HG03442 (cell line): Measurements from ENCODE around the gene RSF1.

Experiments used
- ATAC-seq: cut with Tn5 transposase; IDR thresholded peaks from one replicate; pipeline ENCODE4 v1.9.1; 2021; ENCODE audit warnings: mild to moderate bottlenecking, moderate library complexity; ENCODE audit not compliant: unreplicated experiment

Gene RSF1

GRCh38 chr11:77750394-77751156 lies 69.9 kb downstream of the RSF1 start:
- no peak for ATAC-seq

- ATAC-seq = no peak
Observed at GRCh38 chr11:77749232-77749631, 71.3 kb downstream of the RSF1 start.

GRCh38 chr11:77748266-77748665 lies 72.3 kb downstream of the RSF1 start:
- ATAC-seq = no peak

- no peak for ATAC-seq
Observed at GRCh38 chr11:77747381-77747969, 73.0 kb downstream of the RSF1 start.

- ATAC-seq = no peak
Observed at GRCh38 chr11:77736473-77736872, 84.0 kb downstream of the RSF1 start.

- ATAC-seq = no peak
Observed at GRCh38 chr11:77734890-77735289, 85.6 kb downstream of the RSF1 start.

- ATAC-seq = no peak
Observed at GRCh38 chr11:77732143-77732542, 88.4 kb downstream of the RSF1 start.

GRCh38 chr11:77730789-77731188 lies 89.7 kb downstream of the RSF1 start:
- ATAC-seq = no peak

- no peak for ATAC-seq
Observed at GRCh38 chr11:77729063-77729462, 91.5 kb downstream of the RSF1 start.

GRCh38 chr11:77728203-77728786 lies 92.2 kb downstream of the RSF1 start:
- no peak for ATAC-seq

- ATAC-seq = no peak
Observed at GRCh38 chr11:77726524-77726923, 94.0 kb downstream of the RSF1 start.

GRCh38 chr11:77725433-77725832 lies 95.1 kb downstream of the RSF1 start:
- no peak for ATAC-seq

- ATAC-seq = no peak
Observed at GRCh38 chr11:77724636-77725035, 95.9 kb downstream of the RSF1 start.

GRCh38 chr11:77723024-77723423 lies 97.5 kb downstream of the RSF1 start:
- ATAC-seq = no peak

GRCh38 chr11:77710358-77710757 lies 110.2 kb downstream of the RSF1 start:
- no peak for ATAC-seq

- ATAC-seq = no peak
Observed at GRCh38 chr11:77705876-77706579, 114.5 kb downstream of the RSF1 start.

GRCh38 chr11:77705195-77705875 lies 115.2 kb downstream of the RSF1 start:
- ATAC-seq = no peak

- ATAC-seq = no peak
Observed at GRCh38 chr11:77704029-77704428, 116.5 kb downstream of the RSF1 start.

- no peak for ATAC-seq
Observed at GRCh38 chr11:77699425-77699824, 121.1 kb downstream of the RSF1 start.

- no peak for ATAC-seq
Observed at GRCh38 chr11:77698896-77699295, 121.6 kb downstream of the RSF1 start.

GRCh38 chr11:77697865-77698264 lies 122.7 kb downstream of the RSF1 start:
- no peak for ATAC-seq
